HEK293 (cell line): Measurements from ENCODE around the gene BTG1.

ENCODE experiments used
- CTCF ChIA-PET: fragments of 350-600 bp; formaldehyde crosslinking; extraction: SDS; loops from one replicate; lab custom pipeline; 2021; ENCODE audit warnings: antibody characterized with exemption; lab: Yijun Ruan, JAX
- POLR2A ChIA-PET: fragments of 300-600 bp; formaldehyde crosslinking; extraction: SDS; loops from one replicate; lab custom pipeline; 2020; ENCODE audit warnings: antibody characterized with exemption, inconsistent platforms; lab: Yijun Ruan, JAX
- H3K27ac ChIP-seq: fragments of 200-500 bp; sonication (Bioruptor generic); 2 replicates; pipeline ENCODE4 v1.5.1; 2014; ENCODE audit warnings: low read depth, low read length, control low read depth, inconsistent platforms; ENCODE audit errors: extremely low read depth
- H3K36me3 ChIP-seq, 2 experiments: fragments of 200-500 bp in 1 of 2; sonication (Bioruptor generic) in 1 of 2; 1 replicate in 1 of 2; 2 replicates in 1 of 2; pipeline ENCODE4 v1.5.1; 2014 to 2017; ENCODE audit warnings: inconsistent platforms in 2 of 2, low read length in 2 of 2; ENCODE audit not compliant: control insufficient read depth in 2 of 2, insufficient read depth in 1 of 2
- H3K4me1 ChIP-seq: fragments of 200-500 bp; sonication (Bioruptor generic); 2 replicates; pipeline ENCODE4 v1.5.1; 2014; ENCODE audit warnings: mild to moderate bottlenecking, low read length, inconsistent platforms; ENCODE audit not compliant: control insufficient read depth, insufficient read depth
- H3K4me3 ChIP-seq: 2 replicates; pipeline ENCODE4 v1.5.1; 2011; ENCODE audit warnings: low read depth, mild to moderate bottlenecking, control low read depth, low read length, moderate library complexity
- H3K9me3 ChIP-seq: fragments of 200-500 bp; sonication (Bioruptor generic); 2 replicates; pipeline ENCODE4 v1.5.1; 2014; ENCODE audit warnings: low read depth, low read length, inconsistent platforms; ENCODE audit not compliant: control insufficient read depth, insufficient read depth
- ELK4 ChIP-seq: IDR thresholded peaks from 2 replicates; pipeline ENCODE4 v1.6.1; 2011; ENCODE audit warnings: mild to moderate bottlenecking, low read depth, low read length, borderline replicate concordance
- FEZF1 ChIP-seq: fragments of 450-650 bp; formaldehyde crosslinking; IDR thresholded peaks from 2 replicates; pipeline ENCODE4 v1.5.1; 2016; ENCODE audit warnings: missing biosample characterization, missing genetic modification characterization
- HIC1 ChIP-seq: fragments of 450-650 bp; formaldehyde crosslinking; IDR thresholded peaks from 2 replicates; pipeline ENCODE4 v1.5.1; 2016; ENCODE audit warnings: missing biosample characterization, missing genetic modification characterization
- IKZF3 ChIP-seq: fragments of 450-650 bp; IDR thresholded peaks from 2 replicates; pipeline ENCODE4 v1.5.0; 2018; ENCODE audit warnings: missing biosample characterization, mild to moderate bottlenecking, missing genetic modification characterization, moderate library complexity
- OVOL3 ChIP-seq: fragments of 450-650 bp; formaldehyde crosslinking; IDR thresholded peaks from 2 replicates; pipeline ENCODE4 v1.5.1; 2016; ENCODE audit warnings: missing biosample characterization, missing genetic modification characterization
- PRDM1 ChIP-seq: fragments of 450-650 bp; formaldehyde crosslinking; IDR thresholded peaks from 2 replicates; pipeline ENCODE4; 2016; ENCODE audit warnings: missing biosample characterization, missing genetic modification characterization
- PRDM2 ChIP-seq: fragments of 450-650 bp; formaldehyde crosslinking; IDR thresholded peaks from 2 replicates; pipeline ENCODE4 v1.5.1; 2016; ENCODE audit warnings: missing biosample characterization, missing genetic modification characterization, borderline replicate concordance
- ZNF280D ChIP-seq: fragments of 450-650 bp; formaldehyde crosslinking; IDR thresholded peaks from 2 replicates; pipeline ENCODE4 v1.5.1; 2016; ENCODE audit warnings: missing biosample characterization, missing genetic modification characterization
- ZNF341 ChIP-seq: fragments of 450-650 bp; formaldehyde crosslinking; IDR thresholded peaks from 2 replicates; pipeline ENCODE4; 2016; ENCODE audit warnings: low read depth, missing biosample characterization, missing genetic modification characterization
- ZNF350 ChIP-seq: fragments of 450-650 bp; formaldehyde crosslinking; IDR thresholded peaks from 2 replicates; pipeline ENCODE4 v1.5.0; 2017; ENCODE audit warnings: missing biosample characterization, mild to moderate bottlenecking, missing genetic modification characterization
- ZNF549 ChIP-seq: fragments of 450-650 bp; IDR thresholded peaks from 2 replicates; pipeline ENCODE4 v1.5.1; 2018; ENCODE audit warnings: missing biosample characterization, missing genetic modification characterization, mild to moderate bottlenecking, inconsistent platforms, moderate library complexity
- ZNF580 ChIP-seq: fragments of 450-650 bp; formaldehyde crosslinking; IDR thresholded peaks from 2 replicates; pipeline ENCODE4 v1.5.1; 2016; ENCODE audit warnings: missing biosample characterization, missing genetic modification characterization
- ZNF600 ChIP-seq: fragments of 450-650 bp; formaldehyde crosslinking; IDR thresholded peaks from 2 replicates; pipeline ENCODE4 v1.5.1; 2016; ENCODE audit warnings: missing biosample characterization, missing genetic modification characterization
- ZNF626 ChIP-seq: fragments of 450-650 bp; sonication (Bioruptor Pico); formaldehyde crosslinking; IDR thresholded peaks from 2 replicates; pipeline ENCODE4 v1.5.1; 2018; ENCODE audit warnings: missing biosample characterization, missing genetic modification characterization, inconsistent platforms
- ZNF660 ChIP-seq: fragments of 450-650 bp; IDR thresholded peaks from 2 replicates; pipeline ENCODE4 v1.5.1; 2018; ENCODE audit warnings: missing biosample characterization, mild to moderate bottlenecking, missing genetic modification characterization
- ZNF776 ChIP-seq: fragments of 450-650 bp; formaldehyde crosslinking; IDR thresholded peaks from 2 replicates; pipeline ENCODE4 v1.5.0; 2017; ENCODE audit warnings: missing biosample characterization, missing genetic modification characterization, borderline replicate concordance
- ZSCAN23 ChIP-seq: fragments of 450-650 bp; formaldehyde crosslinking; IDR thresholded peaks from 2 replicates; pipeline ENCODE4 v1.5.1; 2016; ENCODE audit warnings: missing biosample characterization, missing genetic modification characterization

BTG1 gene

GRCh38 chr12:92140896-92141536 lies 4.6 kb downstream of the BTG1 start:
- H3K27ac ChIP-seq, result no peak overlapping the region
- no peaks in the 10 kb centered on the region for H3K9me3 ChIP-seq
- POLR2A ChIA-PET, result interaction anchor here (0.7 to 1.2 kb wide), 2 partner anchors 11 to 24 kb away, joined by 3 read pairs; no protein-coding TSS in a partner anchor
- H3K36me3 ChIP-seq, result peaks cover 14 to 37% of the 10 kb centered on the region in 2 experiments; a peak in 2 of 3 replicates
- peaks cover 13% of the 10 kb centered on the region for H3K4me1 ChIP-seq
- TF ChIP-seq OVOL3 (tag by site-specific recombination) (no peak), ZNF280D (tag by site-specific recombination) (no peak), ZNF776 (tag by site-specific recombination) (no peak), HIC1 (tag by site-specific recombination) (no peak), ZNF341 (tag by site-specific recombination) (no peak), ZSCAN23 (tag by site-specific recombination) (no peak), ZNF580 (no peak), ZNF660 (tag by site-specific recombination) (no peak), ZNF626 (tag by site-specific recombination) (no peak), ELK4 (no peak), ZNF350 (no peak)
- TF ChIP-seq, all 188 proteins: peak for 0
- peak overlapping the region; percentile 99 for H3K4me3 ChIP-seq
- CTCF ChIA-PET, result interaction anchor here (0.7 kb wide), 2 partner anchors 772 to 1067 kb away, joined by 3 read pairs; no protein-coding TSS in a partner anchor

- Histone ChIP-seq H3K27ac (no peak overlapping the region), H3K36me3 (peaks cover 14 to 37% of the 10 kb centered on the region in 2 experiments; a peak in 2 of 3 replicates), H3K9me3 (no peaks in the 10 kb centered on the region), H3K4me1 (peaks cover 15% of the 10 kb centered on the region), H3K4me3 (peak overlapping the region; percentile 99)
- CTCF ChIA-PET, result no interaction called here
- POLR2A ChIA-PET, result no interaction called here
- TF ChIP-seq PRDM1 (tag by site-specific recombination), result no peak
- no peak for TF ChIP-seq OVOL3 (tag by site-specific recombination)
- no peak for TF ChIP-seq ZNF549
These were observed 5.5 kb downstream of the BTG1 start for GRCh38 chr12:92140156-92140555.

GRCh38 chr12:92139634-92140150 lies 6.0 kb downstream of the BTG1 start:
- Histone ChIP-seq H3K4me1 (peaks cover 18% of the 10 kb centered on the region), H3K36me3 (peaks cover 14 to 37% of the 10 kb centered on the region in 2 experiments; a peak in 2 of 3 replicates), H3K4me3 (peak overlapping the region; percentile 99), H3K27ac (no peak overlapping the region), H3K9me3 (no peaks in the 10 kb centered on the region)
- POLR2A ChIA-PET, result no interaction called here
- CTCF ChIA-PET, result no interaction called here
- 0 out of 2 replicates have a peak, but pooled peaks have one; percentile 18 for TF ChIP-seq IKZF3 (tag by site-specific recombination)
- peak; percentile 37; the same call in 1 of the 2 replicates for TF ChIP-seq ZNF600 (tag by site-specific recombination)
- TF ChIP-seq FEZF1, result peak; percentile 61
- no peak for TF ChIP-seq PRDM2 (tag by site-specific recombination)
